SU-DHL-6 (cell line): Measurements from ENCODE around the gene HMSD.

Source experiments
- CTCF ChIP-seq: fragments of 200-600 bp; sonication (generic); IDR thresholded peaks from one replicate; pipeline ENCODE4 v1.5.1; 2017; ENCODE audit warnings: antibody characterized with exemption, mild to moderate bottlenecking, low read length, moderate library complexity; ENCODE audit not compliant: insufficient read depth, poor library complexity, severe bottlenecking
- EZH2phosphoT487 ChIP-seq: fragments of 200-600 bp; sonication (generic), shearing (Covaris generic); conservative IDR thresholded peaks from 2 replicates; pipeline ENCODE4 v1.6.1; 2018; ENCODE audit warnings: mild to moderate bottlenecking, antibody characterized with exemption, low read length, moderate library complexity, mixed read lengths

DNA sequence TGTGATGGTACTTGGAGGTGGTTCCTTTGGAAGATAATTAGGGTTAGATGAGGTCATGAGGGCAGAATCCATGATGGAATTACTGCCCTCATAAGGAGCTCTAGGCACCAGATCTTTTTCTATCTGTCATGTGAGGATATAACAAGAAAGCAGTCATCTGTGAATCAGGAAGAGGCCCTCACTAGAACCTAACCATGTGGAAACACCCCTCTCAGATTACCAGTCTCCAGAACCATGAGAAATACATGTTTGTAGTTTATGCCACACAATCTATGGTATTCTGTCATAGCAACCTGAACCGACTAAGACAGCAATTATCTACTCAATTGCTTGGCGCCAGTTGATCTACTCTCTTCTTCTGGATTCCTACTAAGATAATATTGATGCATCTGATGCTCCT is 43.7 kb upstream of the HMSD start:
- TF ChIP-seq CTCF (no peak), EZH2phosphoT487 (no peak)
